ENCODE results near the gene UFL1.

GRCh38 chr6:96520171-96521115 is 1.2 kb upstream of the UFL1 start:
- TF ChIP-seq, protein P1, sequence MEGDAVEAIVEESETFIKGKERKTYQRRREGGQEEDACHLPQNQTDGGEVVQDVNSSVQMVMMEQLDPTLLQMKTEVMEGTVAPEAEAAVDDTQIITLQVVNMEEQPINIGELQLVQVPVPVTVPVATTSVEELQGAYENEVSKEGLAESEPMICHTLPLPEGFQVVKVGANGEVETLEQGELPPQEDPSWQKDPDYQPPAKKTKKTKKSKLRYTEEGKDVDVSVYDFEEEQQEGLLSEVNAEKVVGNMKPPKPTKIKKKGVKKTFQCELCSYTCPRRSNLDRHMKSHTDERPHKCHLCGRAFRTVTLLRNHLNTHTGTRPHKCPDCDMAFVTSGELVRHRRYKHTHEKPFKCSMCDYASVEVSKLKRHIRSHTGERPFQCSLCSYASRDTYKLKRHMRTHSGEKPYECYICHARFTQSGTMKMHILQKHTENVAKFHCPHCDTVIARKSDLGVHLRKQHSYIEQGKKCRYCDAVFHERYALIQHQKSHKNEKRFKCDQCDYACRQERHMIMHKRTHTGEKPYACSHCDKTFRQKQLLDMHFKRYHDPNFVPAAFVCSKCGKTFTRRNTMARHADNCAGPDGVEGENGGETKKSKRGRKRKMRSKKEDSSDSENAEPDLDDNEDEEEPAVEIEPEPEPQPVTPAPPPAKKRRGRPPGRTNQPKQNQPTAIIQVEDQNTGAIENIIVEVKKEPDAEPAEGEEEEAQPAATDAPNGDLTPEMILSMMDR (IDR thresholded peaks at IDR 0.05; ENCODE audit: low read length): no peak
- TF ChIP-seq EZH2phosphoT487 (IDR thresholded peaks at IDR 0.05; ENCODE audit: low read length): no peak
